ENCODE measurements around the gene KCNQ2.

DNA sequence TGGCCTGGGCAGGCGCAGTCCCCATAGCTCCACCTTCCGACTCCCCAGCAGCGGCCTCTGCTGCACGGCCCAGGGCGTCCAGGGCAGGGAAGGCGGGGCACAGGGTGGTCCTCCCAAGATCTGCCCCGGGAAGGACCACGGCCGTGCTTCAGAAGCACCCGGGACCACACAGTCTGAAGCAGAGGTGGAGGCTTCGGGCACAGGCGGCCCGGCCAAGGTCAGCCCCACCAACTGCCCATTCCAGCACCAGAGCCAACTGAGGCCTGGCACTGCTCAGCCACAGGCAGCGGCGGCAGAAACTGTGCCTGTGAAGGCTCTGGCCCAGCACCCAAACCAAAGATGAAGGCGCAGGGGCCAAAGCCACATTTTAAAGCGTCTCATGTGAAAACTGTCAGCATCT is 20.6 kb downstream of the KCNQ2 start:
- TF ChIP-seq CTCF (IDR thresholded peaks at IDR 0.05): no peak
- no peak for TF ChIP-seq POLR2A (IDR thresholded peaks at IDR 0.05)

All from testis (tissue), 2 donors.